Psoas muscle (tissue), 8 donors: Measurements from ENCODE around the gene STS. TPM values are rescaled to one million over a fixed set of nuclear protein-coding genes. Genes with fewer than 3 reads are reported as not detected.

Experiments used
- ATAC-seq, 4 donors: fragments of 200-7000 bp; cut with Tn5 transposase; one replicate each; pipeline ENCODE4 v1.9.1; 2020; ENCODE audit warnings: moderate library complexity in 3 of 4, mild to moderate bottlenecking in 2 of 4
- DNase-seq, 2 donors: peaks; one replicate each; pipeline ENCODE4 v3.0.0-alpha.2; 2020
- H3K27ac ChIP-seq: fragments of 200-600 bp; one replicate; pipeline ENCODE4 v1.8.0; 2022
- H3K27me3 ChIP-seq, 3 donors: fragments of 200-600 bp in 1 of 3; one replicate each; pipeline versions ENCODE4 v1.6.1 to v1.8.0; 2013 to 2022; ENCODE audit warnings: low read length in 2 of 3, mild to moderate bottlenecking in 2 of 3, moderate library complexity in 1 of 3; ENCODE audit not compliant: insufficient read depth in 3 of 3
- H3K36me3 ChIP-seq, 2 donors: fragments of 200-600 bp in 1 of 2; one replicate each; pipeline versions ENCODE4 v1.6.1 to v1.8.0; 2013 to 2022; ENCODE audit warnings: low read depth in 1 of 2, mild to moderate bottlenecking in 1 of 2, moderate library complexity in 1 of 2; ENCODE audit not compliant: insufficient read depth in 1 of 2
- H3K4me1 ChIP-seq: fragments of 200-600 bp; one replicate; pipeline ENCODE4 v1.8.0; 2022
- H3K4me3 ChIP-seq: fragments of 200-600 bp; one replicate; pipeline ENCODE4 v1.8.0; 2022; ENCODE audit warnings: mild to moderate bottlenecking
- H3K9me3 ChIP-seq: fragments of 200-600 bp; one replicate; pipeline ENCODE4 v1.8.0; 2022
- WGBS, 3 donors: extraction: QIAGEN DNeasy Blood & Tissue Kit; methylation state at CpG; one replicate each; pipeline versions ENCODE4 v1.1.6 to v1.1.7; 2013; 5-methylcytosine and 5-hydroxymethylcytosine counted together
- intact Hi-C, 2 donors: fragments of 100-400 bp; cut with DNase I; formaldehyde crosslinking; loops; one replicate each; pipeline versions ENCODE4 v1.11.0 to v1.14.2; 2022
- polyA plus RNA-seq, 3 donors: library from polyadenylated mRNA; stranded (reverse); fragments of 200-250 nt; gene quantifications; one replicate each; pipeline ENCODE4 v1.2.3, GENCODE V29; 2013
- total RNA-seq, 4 donors: library from RNA; stranded (reverse); fragmentation: NEBNext Ultra II Directional in 2 of 4; extraction: Animal tissue kit (Norgen Biotek cat#: 25700) in 2 of 4; gene quantifications; one replicate each; pipeline versions ENCODE4 v1.2.1 to v1.2.4, GENCODE V29; 2021 to 2023
- TF ChIP-seq, protein P1 (sequence below): fragments of 200-600 bp; IDR thresholded peaks from one replicate; pipeline ENCODE4 v1.8.0; 2022; ENCODE audit warnings: antibody characterized with exemption
- donor health status: healthy with polysubstance abuse.
- donor health status: DM: no; HTN: no; CAD: no; lungs with moderate emphysema.
- donor health status: Bipolar disorder and iron deficiency.
- donor health status: healthy.
- donor health status: DM: yes; HTN: yes; CAD: no.
- donor health status: DM: no; HTN: no; CAD: no.
- donor health status: DM: no; HTN: no; CAD: no.
- donor health status: DM: yes; HTN: yes; CAD: no.

Gene STS
- total and polyA plus RNA-seq, 7 donors = 2.3 to 14.3 (median 4.6) TPM

DNA sequence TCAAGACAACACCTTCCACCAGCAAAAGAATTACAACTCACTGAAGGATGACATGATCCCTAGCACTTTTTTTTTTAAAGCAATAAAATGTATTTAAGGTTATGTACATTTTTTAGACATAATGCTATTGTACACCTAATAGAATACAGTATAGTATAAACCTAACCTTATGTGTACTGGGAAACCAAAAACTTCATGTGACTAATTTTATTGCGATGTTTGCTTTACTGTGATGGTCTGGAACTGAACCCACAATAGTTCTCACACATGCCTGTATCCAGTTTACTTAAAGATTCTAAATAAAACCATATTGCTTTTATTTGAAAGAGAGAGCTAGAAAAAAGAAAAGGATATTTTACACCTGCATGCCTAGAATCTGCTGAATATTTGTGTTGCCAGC, 4.4 kb upstream of the STS start:
- intact Hi-C loops = no loop called here
- ATAC-seq (no peak), DNase-seq (no peak)
- H3K4me3 ChIP-seq = no peak overlapping the region
- peaks cover 15% of the 10 kb centered on the region for H3K4me1 ChIP-seq
- TF ChIP-seq, protein P1, sequence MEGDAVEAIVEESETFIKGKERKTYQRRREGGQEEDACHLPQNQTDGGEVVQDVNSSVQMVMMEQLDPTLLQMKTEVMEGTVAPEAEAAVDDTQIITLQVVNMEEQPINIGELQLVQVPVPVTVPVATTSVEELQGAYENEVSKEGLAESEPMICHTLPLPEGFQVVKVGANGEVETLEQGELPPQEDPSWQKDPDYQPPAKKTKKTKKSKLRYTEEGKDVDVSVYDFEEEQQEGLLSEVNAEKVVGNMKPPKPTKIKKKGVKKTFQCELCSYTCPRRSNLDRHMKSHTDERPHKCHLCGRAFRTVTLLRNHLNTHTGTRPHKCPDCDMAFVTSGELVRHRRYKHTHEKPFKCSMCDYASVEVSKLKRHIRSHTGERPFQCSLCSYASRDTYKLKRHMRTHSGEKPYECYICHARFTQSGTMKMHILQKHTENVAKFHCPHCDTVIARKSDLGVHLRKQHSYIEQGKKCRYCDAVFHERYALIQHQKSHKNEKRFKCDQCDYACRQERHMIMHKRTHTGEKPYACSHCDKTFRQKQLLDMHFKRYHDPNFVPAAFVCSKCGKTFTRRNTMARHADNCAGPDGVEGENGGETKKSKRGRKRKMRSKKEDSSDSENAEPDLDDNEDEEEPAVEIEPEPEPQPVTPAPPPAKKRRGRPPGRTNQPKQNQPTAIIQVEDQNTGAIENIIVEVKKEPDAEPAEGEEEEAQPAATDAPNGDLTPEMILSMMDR = no peak
- WGBS, 3 donors = 91 to 100% (median 92%) methylated on average over 1 of the region's 1 CpG
- H3K27ac ChIP-seq = no peak overlapping the region
- H3K9me3 ChIP-seq = no peaks in the 10 kb centered on the region
- H3K36me3 ChIP-seq = no peaks in the 10 kb centered on the region
- no peaks in the 10 kb centered on the region for H3K27me3 ChIP-seq

GRCh38 chrX:7143941-7144525, 3.5 kb upstream of the STS start:
- Histone ChIP-seq H3K4me3 (no peak overlapping the region), H3K36me3 (no peaks in the 10 kb centered on the region), H3K27me3 (no peaks in the 10 kb centered on the region), H3K9me3 (no peaks in the 10 kb centered on the region), H3K4me1 (peaks cover 15% of the 10 kb centered on the region), H3K27ac (no peak overlapping the region)
- intact Hi-C loops = no loop called here
- TF ChIP-seq, protein P1 = no peak
- no peak for DNase-seq
- 55 to 68% (median 61%) methylated on average over 8 of the region's 8 CpGs for WGBS, 3 donors
- no peak for ATAC-seq

DNA sequence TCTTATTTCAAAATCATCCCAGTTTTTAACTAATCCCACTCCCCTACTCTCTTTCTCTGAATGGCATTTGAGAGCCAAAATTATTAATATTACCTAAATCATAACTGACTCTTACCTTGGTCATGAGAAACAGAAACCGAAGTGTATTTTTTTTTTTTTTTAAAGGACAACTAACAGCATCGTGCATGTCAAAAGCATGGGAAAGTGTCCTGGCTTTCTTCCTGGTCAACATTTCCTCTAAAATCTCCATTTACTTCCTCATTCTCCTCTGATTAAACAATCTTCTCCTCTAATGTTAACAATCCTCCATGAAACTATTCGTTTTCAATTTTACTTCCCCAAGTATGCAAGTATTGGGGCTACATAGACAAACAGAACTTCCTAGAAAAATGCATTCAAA, 2.1 kb upstream of the STS start:
- no peaks in the 10 kb centered on the region for H3K27me3 ChIP-seq
- intact Hi-C loops = no loop called here
- H3K27ac ChIP-seq = no peak overlapping the region
- no peaks in the 10 kb centered on the region for H3K36me3 ChIP-seq
- 24 to 28% (median 25%) methylated on average over 3 of the region's 3 CpGs for WGBS, 3 donors
- TF ChIP-seq, protein P1 = no peak
- DNase-seq = no peak
- no peak overlapping the region for H3K4me3 ChIP-seq
- peaks cover 15% of the 10 kb centered on the region for H3K4me1 ChIP-seq
- H3K9me3 ChIP-seq = no peaks in the 10 kb centered on the region
- ATAC-seq = no peak

- intact Hi-C loops = no loop called here
- Histone ChIP-seq H3K4me1 (peaks cover 15% of the 10 kb centered on the region), H3K4me3 (no peak overlapping the region), H3K27me3 (no peaks in the 10 kb centered on the region), H3K9me3 (no peaks in the 10 kb centered on the region), H3K27ac (peak overlapping the region; percentile 96), H3K36me3 (no peaks in the 10 kb centered on the region)
- WGBS, 3 donors = 66 to 71% (median 66%) methylated on average over 3 of the region's 3 CpGs
- ATAC-seq (no peak), DNase-seq (no peak)
- TF ChIP-seq, protein P1 = no peak
These were observed 1.4 kb upstream of the STS start for GRCh38 chrX:7146020-7146702.
